ENCODE results near the gene MTSS2. TPM values are rescaled to one million over a fixed set of nuclear protein-coding genes. Genes with fewer than 3 reads are reported as not detected.

MTSS2 gene
- total and polyA plus RNA-seq, 2 of the 8 experiments (the other 6 are each of a cell fraction or from before 2014, with no cell fraction given) = 23.3 to 36.7 TPM

GRCh38 chr16:70661918-70662641 is 23.8 kb downstream of the MTSS2 start (continued):
- no peak for TF ChIP-seq SIN3A (conservative IDR thresholded peaks at IDR 0.05 in 1 of 2, IDR thresholded peaks at IDR 0.05 in 1 of 2; ENCODE audit: low read depth in 1 of 2, low read length in 2 of 2)
- TF ChIP-seq TAF1 (IDR thresholded peaks at IDR 0.05; ENCODE audit: low read depth, low read length) = no peak

All from H1 (cell line).